ENCODE data around the gene CCDC71. TPM values are rescaled to one million over a fixed set of nuclear protein-coding genes. Genes with fewer than 3 reads are reported as not detected.

CCDC71 gene
- total and polyA plus RNA-seq, 2 donors (not counting 1 experiment from before 2014, with no cell fraction given): 15.6 to 30.0 TPM

- Histone ChIP-seq H2AFZ (ENCODE audit: insufficient read depth, low read depth, low read length, poor library complexity, severe bottlenecking) (no peak overlapping the region), H3K4me1 (ENCODE audit: control insufficient read depth in 2 of 2, insufficient read depth in 2 of 2, low read length in 2 of 2) (peaks cover 13 to 17% of the 10 kb centered on the region in 2 donors), H3K27me3 (replicated peaks in 1 of 4; ENCODE audit: control extremely low read depth in 1 of 4, control insufficient read depth in 3 of 4, insufficient read depth in 4 of 4, low read length in 3 of 4) (peaks cover 0 to 11% (median 0%) of the 10 kb centered on the region in 4 experiments), H3K79me2 (ENCODE audit: control insufficient read depth, insufficient read depth, low read length) (no peaks in the 10 kb centered on the region), H3K27ac (ENCODE audit: low read length in 2 of 2) (no peak overlapping the region), H3K9ac (ENCODE audit: low read length) (no peak overlapping the region), H3K4me2 (replicated peaks; ENCODE audit: low read depth, low read length, poor library complexity, severe bottlenecking) (no peak overlapping the region), H4K20me1 (ENCODE audit: control insufficient read depth, insufficient read depth, low read length, poor library complexity, severe bottlenecking) (no peaks in the 10 kb centered on the region), H3K4me3 (ENCODE audit: control extremely low read depth in 1 of 5, extremely low read depth in 1 of 5, insufficient read depth in 1 of 5, low read depth in 2 of 5, low read length in 4 of 5) (no peak overlapping the region), H3K36me3 (replicated peaks in 1 of 2; ENCODE audit: control extremely low read depth in 1 of 2, control insufficient read depth in 1 of 2, extremely low read depth in 1 of 2, insufficient read depth in 2 of 2, low read length in 1 of 2) (no peaks in the 10 kb centered on the region), H3K9me3 (ENCODE audit: control extremely low read depth in 1 of 3, control insufficient read depth in 2 of 3, insufficient read depth in 1 of 3, low read length in 2 of 3) (no peaks in the 10 kb centered on the region)
- CTCF ChIA-PET: interaction anchor here (6.5 kb wide), 1 partner anchor 276 kb away, joined by 36 read pairs; no protein-coding TSS in a partner anchor
- Mint-ChIP-seq H3K4me3 (no peak overlapping the region), H3K4me1 (peaks cover 9% of the 10 kb centered on the region), H3K27ac (no peak overlapping the region), H3K9me3 (ENCODE audit: insufficient read depth) (no peaks in the 10 kb centered on the region), H3K27me3 (peaks cover 5% of the 10 kb centered on the region)
- 93% methylated on average over 3 of the region's 4 CpGs for WGBS (ENCODE audit: insufficient coverage)
- TF ChIP-seq EZH2 (IDR thresholded peaks at IDR 0.05; ENCODE audit: borderline replicate concordance, insufficient read depth, low read depth, low read length, poor library complexity, severe bottlenecking) (no peak), CTCF (IDR thresholded peaks at IDR 0.05) (no peak)
- no peak for ATAC-seq (ENCODE audit: low read depth)
- no peak for DNase-seq
- POLR2A ChIA-PET: no interaction called here
- intact Hi-C loops (cut with micrococcal nuclease): loop anchor here (5.0 kb wide), 1 partner anchor 169 kb away; the partner anchor contains the start of gene USP4
Measured at GRCh38 chr3:49173792-49174170, 7.7 kb upstream of the CCDC71 start.

- Mint-ChIP-seq H3K9me3 (ENCODE audit: insufficient read depth) (no peaks in the 10 kb centered on the region), H3K27me3 (peaks cover 7% of the 10 kb centered on the region), H3K4me3 (no peak overlapping the region), H3K27ac (no peak overlapping the region), H3K4me1 (peaks cover 9% of the 10 kb centered on the region)
- Histone ChIP-seq H3K9me3 (ENCODE audit: control extremely low read depth in 1 of 3, control insufficient read depth in 2 of 3, insufficient read depth in 1 of 3, low read length in 2 of 3) (no peaks in the 10 kb centered on the region), H3K9ac (ENCODE audit: low read length) (no peak overlapping the region), H4K20me1 (ENCODE audit: control insufficient read depth, insufficient read depth, low read length, poor library complexity, severe bottlenecking) (no peaks in the 10 kb centered on the region), H3K4me1 (ENCODE audit: control insufficient read depth in 2 of 2, insufficient read depth in 2 of 2, low read length in 2 of 2) (peaks cover 13 to 17% of the 10 kb centered on the region in 2 donors), H3K36me3 (replicated peaks in 1 of 2; ENCODE audit: control extremely low read depth in 1 of 2, control insufficient read depth in 1 of 2, extremely low read depth in 1 of 2, insufficient read depth in 2 of 2, low read length in 1 of 2) (no peaks in the 10 kb centered on the region), H2AFZ (ENCODE audit: insufficient read depth, low read depth, low read length, poor library complexity, severe bottlenecking) (no peak overlapping the region), H3K4me3 (ENCODE audit: control extremely low read depth in 1 of 5, extremely low read depth in 1 of 5, insufficient read depth in 1 of 5, low read depth in 2 of 5, low read length in 4 of 5) (no peak overlapping the region), H3K4me2 (replicated peaks; ENCODE audit: low read depth, low read length, poor library complexity, severe bottlenecking) (no peak overlapping the region), H3K27ac (ENCODE audit: low read length in 2 of 2) (no peak overlapping the region), H3K27me3 (replicated peaks in 1 of 4; ENCODE audit: control extremely low read depth in 1 of 4, control insufficient read depth in 3 of 4, insufficient read depth in 4 of 4, low read length in 3 of 4) (peaks cover 0 to 7% (median 0%) of the 10 kb centered on the region in 4 experiments), H3K79me2 (ENCODE audit: control insufficient read depth, insufficient read depth, low read length) (no peaks in the 10 kb centered on the region)
- ATAC-seq (ENCODE audit: low read depth) (no peak), DNase-seq (no peak)
- WGBS (ENCODE audit: insufficient coverage): 60% methylated on average over 2 of the region's 3 CpGs
- CTCF ChIA-PET: interaction anchor here (0.6 to 6.5 kb wide), 2 partner anchors 93 to 277 kb away, joined by 6 to 36 read pairs; no protein-coding TSS in a partner anchor
- POLR2A ChIA-PET: no interaction called here
- intact Hi-C loops (cut with micrococcal nuclease): loop anchor here (5.0 kb wide), 1 partner anchor 169 kb away; the partner anchor contains the start of gene USP4
- TF ChIP-seq EZH2 (IDR thresholded peaks at IDR 0.05; ENCODE audit: borderline replicate concordance, insufficient read depth, low read depth, low read length, poor library complexity, severe bottlenecking) (no peak), CTCF (IDR thresholded peaks at IDR 0.05) (no peak)
Measured at GRCh38 chr3:49173116-49173791, 7.1 kb upstream of the CCDC71 start.

Data from B cell (primary cell).